ENCODE results near the gene MARCHF9. TPM values are rescaled to one million over a fixed set of nuclear protein-coding genes. Genes with fewer than 3 reads are reported as not detected.

Gene MARCHF9
- total RNA-seq, 1 experiment from 2014 or later, result 18.9 TPM

- Histone ChIP-seq H3K4me3 (no peak overlapping the region), H4K20me1 (ENCODE audit: insufficient read depth) (no peaks in the 10 kb centered on the region), H3F3A (ENCODE audit: insufficient read depth, low read depth) (peaks cover 10% of the 10 kb centered on the region; the same call in 1 of the 2 replicates), H3K9me3 (ENCODE audit: insufficient read depth, low read depth) (no peaks in the 10 kb centered on the region), H3K27me3 (ENCODE audit: insufficient read depth, low read depth) (no peaks in the 10 kb centered on the region), H3K4me2 (no peak overlapping the region), H3K27ac (no peak overlapping the region), H3K79me2 (ENCODE audit: low read depth) (peaks cover 8% of the 10 kb centered on the region; the same call in 1 of the 2 replicates), H3K4me1 (replicated peaks; ENCODE audit: insufficient read depth) (peaks cover 8% of the 10 kb centered on the region; the same call in 1 of the 2 replicates), H3K36me3 (ENCODE audit: low read depth) (no peaks in the 10 kb centered on the region), H3K9me2 (ENCODE audit: insufficient read depth) (no peaks in the 10 kb centered on the region), H2AFZ (no peak overlapping the region)
- intact Hi-C loops (cut with micrococcal nuclease; ENCODE audit: unreplicated experiment), result no loop called here
- BruUV-seq (replicated peaks), result no TSS peak
- TF ChIP-seq EZH2 (IDR thresholded peaks at IDR 0.05; ENCODE audit: low read depth) (no peak), CTCF (conservative IDR thresholded peaks at IDR 0.05) (no peak)
- ChIA-PET POLR2A (ENCODE audit: unreplicated experiment) (no interaction called here), CTCF (no interaction called here)
- DNase-seq, result no peak
Observed at GRCh38 chr12:57777367-57777766, 22.5 kb downstream of the MARCHF9 start.

GRCh38 chr12:57777911-57778310 is 23.0 kb downstream of the MARCHF9 start:
- Histone ChIP-seq H3K9me3 (ENCODE audit: insufficient read depth, low read depth) (no peaks in the 10 kb centered on the region), H3K4me2 (no peak overlapping the region), H3K79me2 (ENCODE audit: low read depth) (peaks cover 11% of the 10 kb centered on the region), H3K27ac (no peak overlapping the region), H3K27me3 (ENCODE audit: insufficient read depth, low read depth) (no peaks in the 10 kb centered on the region), H3K4me1 (replicated peaks; ENCODE audit: insufficient read depth) (peaks cover 8% of the 10 kb centered on the region; the same call in 1 of the 2 replicates), H3F3A (ENCODE audit: insufficient read depth, low read depth) (peaks cover 10% of the 10 kb centered on the region; the same call in 1 of the 2 replicates), H3K36me3 (ENCODE audit: low read depth) (no peaks in the 10 kb centered on the region), H2AFZ (no peak overlapping the region), H3K9me2 (ENCODE audit: insufficient read depth) (no peaks in the 10 kb centered on the region), H3K4me3 (no peak overlapping the region), H4K20me1 (ENCODE audit: insufficient read depth) (no peaks in the 10 kb centered on the region)
- CTCF ChIA-PET, result no interaction called here
- POLR2A ChIA-PET (ENCODE audit: unreplicated experiment), result interaction anchor here (0.6 kb wide), 1 partner anchor 19 kb away, joined by 5 read pairs; no protein-coding TSS in a partner anchor
- intact Hi-C loops (cut with micrococcal nuclease; ENCODE audit: unreplicated experiment), result no loop called here
- no TSS peak for BruUV-seq (replicated peaks)
- TF ChIP-seq EZH2 (IDR thresholded peaks at IDR 0.05; ENCODE audit: low read depth), result no peak
- TF ChIP-seq CTCF (conservative IDR thresholded peaks at IDR 0.05), result no peak
- DNase-seq, result no peak

- Histone ChIP-seq H3K4me1 (replicated peaks; ENCODE audit: insufficient read depth) (peaks cover 8% of the 10 kb centered on the region), H3K9me2 (ENCODE audit: insufficient read depth) (no peaks in the 10 kb centered on the region), H3K9me3 (ENCODE audit: insufficient read depth, low read depth) (no peaks in the 10 kb centered on the region), H3K79me2 (ENCODE audit: low read depth) (peaks cover 14% of the 10 kb centered on the region), H2AFZ (no peak overlapping the region), H3K36me3 (ENCODE audit: low read depth) (peaks cover 5% of the 10 kb centered on the region; the same call in 1 of the 2 replicates), H3K27me3 (ENCODE audit: insufficient read depth, low read depth) (no peaks in the 10 kb centered on the region), H3K4me2 (no peak overlapping the region), H3K27ac (no peak overlapping the region), H3K4me3 (no peak overlapping the region), H3F3A (ENCODE audit: insufficient read depth, low read depth) (peaks cover 10% of the 10 kb centered on the region; the same call in 1 of the 2 replicates), H4K20me1 (ENCODE audit: insufficient read depth) (no peaks in the 10 kb centered on the region)
- no peak for DNase-seq
- BruUV-seq (replicated peaks), result no TSS peak
- CTCF ChIA-PET, result no interaction called here
- no peak for TF ChIP-seq CTCF (conservative IDR thresholded peaks at IDR 0.05)
- no peak for TF ChIP-seq EZH2 (IDR thresholded peaks at IDR 0.05; ENCODE audit: low read depth)
- intact Hi-C loops (cut with micrococcal nuclease; ENCODE audit: unreplicated experiment), result no loop called here
- POLR2A ChIA-PET (ENCODE audit: unreplicated experiment), result no interaction called here
Observed at GRCh38 chr12:57779736-57780135, 24.8 kb downstream of the MARCHF9 start.
